GM23338 (cell line): ENCODE results near the gene PPP1R37. TPM values are rescaled to one million over a fixed set of nuclear protein-coding genes. Genes with fewer than 3 reads are reported as not detected.

Experiments used
- ATAC-seq: fragments of 200-7000 bp; cut with Tn5 transposase; 3 replicates; pipeline ENCODE4 v1.9.1; 2020
- DNase-seq: peaks from one replicate; pipeline ENCODE4 v3.0.0-alpha.2; 2015; ENCODE audit warnings: low spot score
- H2AFZ ChIP-seq: fragments of 200-600 bp; sonication (generic); 2 replicates; pipeline ENCODE4 v1.8.0; 2016; ENCODE audit warnings: antibody characterized with exemption, mild to moderate bottlenecking, moderate library complexity
- H3F3A ChIP-seq: fragments of 200-600 bp; sonication (generic); replicated peaks from 2 replicates; pipeline ENCODE4 v1.8.0; 2017; ENCODE audit warnings: antibody characterized with exemption, mixed run types, low read depth
- H3K27ac ChIP-seq: fragments of 200-600 bp; sonication (generic); 2 replicates; pipeline ENCODE4 v1.6.1; 2016; ENCODE audit warnings: low read depth
- H3K27me3 ChIP-seq: fragments of 200-600 bp; sonication (generic); 2 replicates; pipeline ENCODE4 v1.8.0; 2016; ENCODE audit warnings: mild to moderate bottlenecking, mixed run types, moderate library complexity; ENCODE audit not compliant: insufficient read depth
- H3K36me3 ChIP-seq: fragments of 200-600 bp; sonication (generic); 2 replicates; pipeline ENCODE4 v1.8.0; 2016; ENCODE audit warnings: mild to moderate bottlenecking; ENCODE audit not compliant: insufficient read depth
- H3K4me1 ChIP-seq: fragments of 200-600 bp; sonication (generic); 2 replicates; pipeline ENCODE4 v1.8.0; 2016; ENCODE audit warnings: mild to moderate bottlenecking, moderate library complexity; ENCODE audit not compliant: insufficient read depth
- H3K4me2 ChIP-seq: fragments of 200-600 bp; sonication (generic); 2 replicates; pipeline ENCODE4 v1.7.1; 2017; ENCODE audit warnings: mixed run types
- H3K4me3 ChIP-seq: fragments of 200-600 bp; sonication (generic); 2 replicates; pipeline ENCODE4 v1.6.1; 2016; ENCODE audit warnings: mixed run types
- H3K79me2 ChIP-seq: fragments of 200-600 bp; sonication (generic); replicated peaks from 2 replicates; pipeline ENCODE4 v1.8.0; 2017; ENCODE audit warnings: mild to moderate bottlenecking; ENCODE audit not compliant: insufficient read depth
- H3K9me2 ChIP-seq: fragments of 200-600 bp; sonication (generic); 2 replicates; pipeline ENCODE4 v1.8.0; 2017; ENCODE audit not compliant: insufficient read depth
- H4K20me1 ChIP-seq: fragments of 200-600 bp; sonication (generic); replicated peaks from 2 replicates; pipeline ENCODE4 v1.8.0; 2017; ENCODE audit warnings: mild to moderate bottlenecking; ENCODE audit not compliant: insufficient read depth
- H3K27ac Mint-ChIP-seq: 2 replicates; pipeline ENCODE4 v1.8.0; 2020; ENCODE audit warnings: inconsistent platforms, mild to moderate bottlenecking, moderate library complexity, mixed read lengths
- H3K27me3 Mint-ChIP-seq: 3 replicates; pipeline ENCODE4 v1.8.0; 2022; ENCODE audit warnings: low read depth, mild to moderate bottlenecking, moderate library complexity, mixed read lengths, inconsistent platforms; ENCODE audit not compliant: insufficient read depth, poor library complexity
- H3K36me3 Mint-ChIP-seq: 3 replicates; pipeline ENCODE4 v1.8.0; 2021; ENCODE audit warnings: low read depth, mild to moderate bottlenecking, inconsistent platforms, moderate library complexity, mixed read lengths
- H3K4me1 Mint-ChIP-seq: 3 replicates; pipeline ENCODE4 v1.8.0; 2020; ENCODE audit warnings: mild to moderate bottlenecking, inconsistent platforms, mixed read lengths
- H3K4me3 Mint-ChIP-seq: 3 replicates; pipeline ENCODE4 v1.8.0; 2021; ENCODE audit warnings: moderate library complexity, mild to moderate bottlenecking, inconsistent platforms, mixed read lengths
- H3K9me3 Mint-ChIP-seq: 3 replicates; pipeline ENCODE4 v1.8.0; 2020; ENCODE audit warnings: moderate library complexity, mild to moderate bottlenecking, inconsistent platforms, mixed read lengths
- CREB1 ChIP-seq: fragments of 250-450 bp; sonication (Bioruptor Pico); IDR thresholded peaks from 2 replicates; pipeline ENCODE4 v1.5.0; 2020; ENCODE audit warnings: low read depth, mild to moderate bottlenecking, moderate library complexity
- ETS1 ChIP-seq: IDR thresholded peaks from 2 replicates; pipeline ENCODE4 v1.6.1; 2016; ENCODE audit warnings: antibody characterized with exemption
- EZH2 ChIP-seq: fragments of 200-600 bp; sonication (generic); IDR thresholded peaks from one replicate; pipeline ENCODE4 v1.8.0; 2017; ENCODE audit warnings: antibody characterized with exemption, mild to moderate bottlenecking, low read depth; ENCODE audit not compliant: unreplicated experiment
- EZH2phosphoT487 ChIP-seq: fragments of 200-600 bp; sonication (generic); IDR thresholded peaks from one replicate; pipeline ENCODE4 v1.8.1; 2018; ENCODE audit warnings: antibody characterized with exemption; ENCODE audit not compliant: unreplicated experiment
- JUNB ChIP-seq: IDR thresholded peaks from one replicate; pipeline ENCODE4 v1.6.1; 2016; ENCODE audit warnings: antibody characterized with exemption; ENCODE audit not compliant: unreplicated experiment
- NANOG ChIP-seq: IDR thresholded peaks from 2 replicates; pipeline ENCODE4 v1.6.1; 2016; ENCODE audit warnings: antibody characterized with exemption, borderline replicate concordance
- STAT1 ChIP-seq: IDR thresholded peaks from one replicate; pipeline ENCODE4 v1.6.1; 2016; ENCODE audit warnings: antibody characterized with exemption; ENCODE audit not compliant: unreplicated experiment
- ZNF114 ChIP-seq: fragments of 250-450 bp; sonication (Bioruptor Pico); IDR thresholded peaks from 2 replicates; pipeline ENCODE4 v1.5.0; 2020; ENCODE audit warnings: mild to moderate bottlenecking, moderate library complexity
- ZNF331 ChIP-seq: fragments of 250-450 bp; sonication (Bioruptor Pico); IDR thresholded peaks from 2 replicates; pipeline ENCODE4 v1.5.0; 2020; ENCODE audit warnings: low read depth, mild to moderate bottlenecking, moderate library complexity
- polyA plus RNA-seq: library from polyadenylated mRNA; unstranded; fragments of >200 nt; fragmentation: Nextera tagmentation; extraction: Ambion mirVana; gene quantifications from 2 replicates; pipeline ENCODE4 v1.2.1, GENCODE V29; 2016
- total RNA-seq: library from RNA; depleted of rRNA; stranded (reverse); fragments of >200 nt; shearing (Covaris generic); gene quantifications from 2 replicates; pipeline ENCODE4 v1.2.3, GENCODE V29; 2014
- TF ChIP-seq, protein P1 (sequence below): IDR thresholded peaks from one replicate; pipeline ENCODE4 v1.6.1; 2018; ENCODE audit warnings: antibody characterized with exemption; ENCODE audit not compliant: unreplicated experiment
- TF ChIP-seq, protein P2 (sequence below): fragments of 250-450 bp; sonication (Bioruptor Pico); IDR thresholded peaks from 2 replicates; pipeline ENCODE4 v1.5.0; 2020; ENCODE audit warnings: mild to moderate bottlenecking, moderate library complexity
- TF ChIP-seq, protein P3 (sequence below), 2 experiments: fragments of 200-600 bp in 1 of 2; sonication (generic) in 1 of 2; conservative IDR thresholded peaks; 2 replicates each; pipeline versions ENCODE4 v1.5.1 to v1.6.1; 2016 to 2017; ENCODE audit warnings: antibody characterized with exemption in 2 of 2, low read depth in 2 of 2, mild to moderate bottlenecking in 2 of 2, moderate library complexity in 1 of 2

PPP1R37 gene
- total and polyA plus RNA-seq, 2 experiments from 2014 or later, result 6.9 to 47.2 TPM

GRCh38 chr19:45112111-45112827, 19.3 kb downstream of the PPP1R37 start (continued):
- no peak for TF ChIP-seq NANOG
- no peak for TF ChIP-seq STAT1
- TF ChIP-seq EZH2, result no peak

GRCh38 chr19:45113628-45114027, 20.6 kb downstream of the PPP1R37 start:
- Histone ChIP-seq H3F3A (no peaks in the 10 kb centered on the region), H4K20me1 (peaks cover 58% of the 10 kb centered on the region), H3K4me1 (no peaks in the 10 kb centered on the region; the same call in 1 of the 2 replicates), H3K36me3 (no peaks in the 10 kb centered on the region), H3K4me3 (no peak overlapping the region), H3K9me2 (no peaks in the 10 kb centered on the region), H3K79me2 (peaks cover 88% of the 10 kb centered on the region), H3K27ac (no peak overlapping the region), H2AFZ (no peak overlapping the region), H3K4me2 (no peak overlapping the region), H3K27me3 (no peaks in the 10 kb centered on the region)
- H3K4me1 Mint-ChIP-seq, result peaks cover 9% of the 10 kb centered on the region
- peaks cover 8% of the 10 kb centered on the region for H3K27me3 Mint-ChIP-seq
- H3K9me3 Mint-ChIP-seq, result no peaks in the 10 kb centered on the region
- peak; percentile 35 for DNase-seq
- no peak overlapping the region for H3K27ac Mint-ChIP-seq
- ATAC-seq, result no peak; the same call in 2 of the 3 replicates
- no peaks in the 10 kb centered on the region; the same call in 2 of the 3 replicates for H3K36me3 Mint-ChIP-seq
- H3K4me3 Mint-ChIP-seq, result no peak overlapping the region
- TF ChIP-seq EZH2phosphoT487 (no peak), JUNB (no peak), NANOG (no peak), STAT1 (no peak), ZNF114 (CRISPR knock-in tag) (no peak), CREB1 (CRISPR knock-in tag) (no peak), ETS1 (no peak), ZNF331 (CRISPR knock-in tag) (no peak), EZH2 (no peak)
- TF ChIP-seq, protein P1, sequence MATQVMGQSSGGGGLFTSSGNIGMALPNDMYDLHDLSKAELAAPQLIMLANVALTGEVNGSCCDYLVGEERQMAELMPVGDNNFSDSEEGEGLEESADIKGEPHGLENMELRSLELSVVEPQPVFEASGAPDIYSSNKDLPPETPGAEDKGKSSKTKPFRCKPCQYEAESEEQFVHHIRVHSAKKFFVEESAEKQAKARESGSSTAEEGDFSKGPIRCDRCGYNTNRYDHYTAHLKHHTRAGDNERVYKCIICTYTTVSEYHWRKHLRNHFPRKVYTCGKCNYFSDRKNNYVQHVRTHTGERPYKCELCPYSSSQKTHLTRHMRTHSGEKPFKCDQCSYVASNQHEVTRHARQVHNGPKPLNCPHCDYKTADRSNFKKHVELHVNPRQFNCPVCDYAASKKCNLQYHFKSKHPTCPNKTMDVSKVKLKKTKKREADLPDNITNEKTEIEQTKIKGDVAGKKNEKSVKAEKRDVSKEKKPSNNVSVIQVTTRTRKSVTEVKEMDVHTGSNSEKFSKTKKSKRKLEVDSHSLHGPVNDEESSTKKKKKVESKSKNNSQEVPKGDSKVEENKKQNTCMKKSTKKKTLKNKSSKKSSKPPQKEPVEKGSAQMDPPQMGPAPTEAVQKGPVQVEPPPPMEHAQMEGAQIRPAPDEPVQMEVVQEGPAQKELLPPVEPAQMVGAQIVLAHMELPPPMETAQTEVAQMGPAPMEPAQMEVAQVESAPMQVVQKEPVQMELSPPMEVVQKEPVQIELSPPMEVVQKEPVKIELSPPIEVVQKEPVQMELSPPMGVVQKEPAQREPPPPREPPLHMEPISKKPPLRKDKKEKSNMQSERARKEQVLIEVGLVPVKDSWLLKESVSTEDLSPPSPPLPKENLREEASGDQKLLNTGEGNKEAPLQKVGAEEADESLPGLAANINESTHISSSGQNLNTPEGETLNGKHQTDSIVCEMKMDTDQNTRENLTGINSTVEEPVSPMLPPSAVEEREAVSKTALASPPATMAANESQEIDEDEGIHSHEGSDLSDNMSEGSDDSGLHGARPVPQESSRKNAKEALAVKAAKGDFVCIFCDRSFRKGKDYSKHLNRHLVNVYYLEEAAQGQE, result no peak
- TF ChIP-seq, protein P2, sequence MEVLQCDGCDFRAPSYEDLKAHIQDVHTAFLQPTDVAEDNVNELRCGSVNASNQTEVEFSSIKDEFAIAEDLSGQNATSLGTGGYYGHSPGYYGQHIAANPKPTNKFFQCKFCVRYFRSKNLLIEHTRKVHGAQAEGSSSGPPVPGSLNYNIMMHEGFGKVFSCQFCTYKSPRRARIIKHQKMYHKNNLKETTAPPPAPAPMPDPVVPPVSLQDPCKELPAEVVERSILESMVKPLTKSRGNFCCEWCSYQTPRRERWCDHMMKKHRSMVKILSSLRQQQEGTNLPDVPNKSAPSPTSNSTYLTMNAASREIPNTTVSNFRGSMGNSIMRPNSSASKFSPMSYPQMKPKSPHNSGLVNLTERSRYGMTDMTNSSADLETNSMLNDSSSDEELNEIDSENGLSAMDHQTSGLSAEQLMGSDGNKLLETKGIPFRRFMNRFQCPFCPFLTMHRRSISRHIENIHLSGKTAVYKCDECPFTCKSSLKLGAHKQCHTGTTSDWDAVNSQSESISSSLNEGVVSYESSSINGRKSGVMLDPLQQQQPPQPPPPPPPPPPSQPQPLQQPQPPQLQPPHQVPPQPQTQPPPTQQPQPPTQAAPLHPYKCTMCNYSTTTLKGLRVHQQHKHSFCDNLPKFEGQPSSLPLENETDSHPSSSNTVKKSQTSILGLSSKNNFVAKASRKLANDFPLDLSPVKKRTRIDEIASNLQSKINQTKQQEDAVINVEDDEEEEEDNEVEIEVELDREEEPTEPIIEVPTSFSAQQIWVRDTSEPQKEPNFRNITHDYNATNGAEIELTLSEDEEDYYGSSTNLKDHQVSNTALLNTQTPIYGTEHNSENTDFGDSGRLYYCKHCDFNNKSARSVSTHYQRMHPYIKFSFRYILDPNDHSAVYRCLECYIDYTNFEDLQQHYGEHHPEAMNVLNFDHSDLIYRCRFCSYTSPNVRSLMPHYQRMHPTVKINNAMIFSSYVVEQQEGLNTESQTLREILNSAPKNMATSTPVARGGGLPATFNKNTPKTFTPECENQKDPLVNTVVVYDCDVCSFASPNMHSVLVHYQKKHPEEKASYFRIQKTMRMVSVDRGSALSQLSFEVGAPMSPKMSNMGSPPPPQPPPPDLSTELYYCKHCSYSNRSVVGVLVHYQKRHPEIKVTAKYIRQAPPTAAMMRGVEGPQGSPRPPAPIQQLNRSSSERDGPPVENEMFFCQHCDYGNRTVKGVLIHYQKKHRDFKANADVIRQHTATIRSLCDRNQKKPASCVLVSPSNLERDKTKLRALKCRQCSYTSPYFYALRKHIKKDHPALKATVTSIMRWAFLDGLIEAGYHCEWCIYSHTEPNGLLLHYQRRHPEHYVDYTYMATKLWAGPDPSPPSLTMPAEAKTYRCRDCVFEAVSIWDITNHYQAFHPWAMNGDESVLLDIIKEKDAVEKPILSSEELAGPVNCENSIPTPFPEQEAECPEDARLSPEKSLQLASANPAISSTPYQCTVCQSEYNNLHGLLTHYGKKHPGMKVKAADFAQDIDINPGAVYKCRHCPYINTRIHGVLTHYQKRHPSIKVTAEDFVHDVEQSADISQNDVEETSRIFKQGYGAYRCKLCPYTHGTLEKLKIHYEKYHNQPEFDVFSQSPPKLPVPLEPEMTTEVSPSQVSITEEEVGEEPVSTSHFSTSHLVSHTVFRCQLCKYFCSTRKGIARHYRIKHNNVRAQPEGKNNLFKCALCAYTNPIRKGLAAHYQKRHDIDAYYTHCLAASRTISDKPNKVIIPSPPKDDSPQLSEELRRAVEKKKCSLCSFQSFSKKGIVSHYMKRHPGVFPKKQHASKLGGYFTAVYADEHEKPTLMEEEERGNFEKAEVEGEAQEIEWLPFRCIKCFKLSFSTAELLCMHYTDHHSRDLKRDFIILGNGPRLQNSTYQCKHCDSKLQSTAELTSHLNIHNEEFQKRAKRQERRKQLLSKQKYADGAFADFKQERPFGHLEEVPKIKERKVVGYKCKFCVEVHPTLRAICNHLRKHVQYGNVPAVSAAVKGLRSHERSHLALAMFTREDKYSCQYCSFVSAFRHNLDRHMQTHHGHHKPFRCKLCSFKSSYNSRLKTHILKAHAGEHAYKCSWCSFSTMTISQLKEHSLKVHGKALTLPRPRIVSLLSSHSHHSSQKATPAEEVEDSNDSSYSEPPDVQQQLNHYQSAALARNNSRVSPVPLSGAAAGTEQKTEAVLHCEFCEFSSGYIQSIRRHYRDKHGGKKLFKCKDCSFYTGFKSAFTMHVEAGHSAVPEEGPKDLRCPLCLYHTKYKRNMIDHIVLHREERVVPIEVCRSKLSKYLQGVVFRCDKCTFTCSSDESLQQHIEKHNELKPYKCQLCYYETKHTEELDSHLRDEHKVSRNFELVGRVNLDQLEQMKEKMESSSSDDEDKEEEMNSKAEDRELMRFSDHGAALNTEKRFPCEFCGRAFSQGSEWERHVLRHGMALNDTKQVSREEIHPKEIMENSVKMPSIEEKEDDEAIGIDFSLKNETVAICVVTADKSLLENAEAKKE, result no peak
- TF ChIP-seq, protein P3, sequence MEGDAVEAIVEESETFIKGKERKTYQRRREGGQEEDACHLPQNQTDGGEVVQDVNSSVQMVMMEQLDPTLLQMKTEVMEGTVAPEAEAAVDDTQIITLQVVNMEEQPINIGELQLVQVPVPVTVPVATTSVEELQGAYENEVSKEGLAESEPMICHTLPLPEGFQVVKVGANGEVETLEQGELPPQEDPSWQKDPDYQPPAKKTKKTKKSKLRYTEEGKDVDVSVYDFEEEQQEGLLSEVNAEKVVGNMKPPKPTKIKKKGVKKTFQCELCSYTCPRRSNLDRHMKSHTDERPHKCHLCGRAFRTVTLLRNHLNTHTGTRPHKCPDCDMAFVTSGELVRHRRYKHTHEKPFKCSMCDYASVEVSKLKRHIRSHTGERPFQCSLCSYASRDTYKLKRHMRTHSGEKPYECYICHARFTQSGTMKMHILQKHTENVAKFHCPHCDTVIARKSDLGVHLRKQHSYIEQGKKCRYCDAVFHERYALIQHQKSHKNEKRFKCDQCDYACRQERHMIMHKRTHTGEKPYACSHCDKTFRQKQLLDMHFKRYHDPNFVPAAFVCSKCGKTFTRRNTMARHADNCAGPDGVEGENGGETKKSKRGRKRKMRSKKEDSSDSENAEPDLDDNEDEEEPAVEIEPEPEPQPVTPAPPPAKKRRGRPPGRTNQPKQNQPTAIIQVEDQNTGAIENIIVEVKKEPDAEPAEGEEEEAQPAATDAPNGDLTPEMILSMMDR (conservative IDR thresholded peaks at IDR 0.05; ENCODE audit: low read depth in 2 of 2), result no peak
